Lung (tissue), 12 donors: ENCODE data around the gene SP6. TPM values are rescaled to one million over a fixed set of nuclear protein-coding genes. Genes with fewer than 3 reads are reported as not detected.

Experiments
- ATAC-seq: fragments of 200-7000 bp; cut with Tn5 transposase; one replicate; pipeline ENCODE4 v1.9.1; 2020; ENCODE audit warnings: moderate number of reproducible peaks; ENCODE audit not compliant: insufficient read depth, low FRiP score
- DNase-seq, 3 donors: peaks; one replicate each; pipeline ENCODE4 v3.0.0-alpha.2; 2013 to 2017
- H3K27ac ChIP-seq, 2 donors: one replicate each; pipeline ENCODE4 v1.5.1; 2013; ENCODE audit warnings: mild to moderate bottlenecking in 2 of 2, moderate library complexity in 2 of 2, control low read depth in 1 of 2, inconsistent platforms in 1 of 2, low read depth in 1 of 2, low read length in 1 of 2
- H3K27me3 ChIP-seq, 3 donors: one replicate each; pipeline ENCODE4 v1.5.1; 2013; ENCODE audit warnings: low read length in 2 of 3; ENCODE audit not compliant: control insufficient read depth in 3 of 3, insufficient read depth in 3 of 3
- H3K36me3 ChIP-seq, 4 donors: one replicate each; pipeline ENCODE4 v1.5.1; 2013; ENCODE audit warnings: low read length in 4 of 4, mild to moderate bottlenecking in 1 of 4, moderate library complexity in 1 of 4; ENCODE audit not compliant: control insufficient read depth in 4 of 4, insufficient read depth in 4 of 4
- H3K4me1 ChIP-seq, 5 donors: one replicate each; pipeline ENCODE4 v1.5.1; 2013; ENCODE audit warnings: low read length in 5 of 5, mild to moderate bottlenecking in 2 of 5, moderate library complexity in 1 of 5; ENCODE audit not compliant: control insufficient read depth in 5 of 5, insufficient read depth in 5 of 5
- H3K4me3 ChIP-seq: one replicate; pipeline ENCODE4 v1.5.1; 2013; ENCODE audit warnings: mild to moderate bottlenecking, control low read depth, moderate library complexity
- H3K9ac ChIP-seq, 2 donors: one replicate each; pipeline ENCODE4 v1.5.1; 2013; ENCODE audit warnings: low read length in 2 of 2, control low read depth in 1 of 2; ENCODE audit not compliant: insufficient read depth in 1 of 2
- H3K9me3 ChIP-seq, 4 donors: one replicate each; pipeline ENCODE4 v1.5.1; 2013; ENCODE audit warnings: low read length in 3 of 4, mild to moderate bottlenecking in 1 of 4, moderate library complexity in 1 of 4; ENCODE audit not compliant: control insufficient read depth in 4 of 4, insufficient read depth in 3 of 4
- CTCF ChIP-seq: IDR thresholded peaks from 2 replicates; pipeline ENCODE4 v1.5.1; 2012; ENCODE audit warnings: mild to moderate bottlenecking; ENCODE audit errors: control extremely low read depth, extremely low read depth
- WGBS, 2 donors: extraction: QIAGEN DNeasy Blood & Tissue Kit; methylation state at CpG; one replicate each; pipeline ENCODE4 v1.1.7; 2013; 5-methylcytosine and 5-hydroxymethylcytosine counted together
- polyA plus RNA-seq, 2 donors: library from polyadenylated mRNA; stranded (reverse); fragments of 200-250 nt; gene quantifications; one replicate each; pipeline ENCODE4 v1.2.1, GENCODE V29; 2013
- total RNA-seq, 2 donors: library from RNA; depleted of rRNA in 1 of 2; stranded (reverse); fragments of >200 nt in 1 of 2; gene quantifications; one replicate each; pipeline ENCODE4 v1.2.1, GENCODE V29; 2014 to 2021
- donor health status: control.
- donor health status: control.
- donor health status: Bipolar disorder and iron deficiency.
- donor health status: healthy.
- donor health status: DM: yes; HTN: yes; CAD: no.

SP6 gene
- total and polyA plus RNA-seq, 4 donors, result 2.3 to 4.5 (median 3.5) TPM

- DNase-seq (no peak), ATAC-seq (no peak)
- 38 to 47% methylated on average over 17 of the region's 17 CpGs for WGBS, 2 donors
- Histone ChIP-seq H3K36me3 (peaks cover 0 to 21% (median 6%) of the 10 kb centered on the region in 4 donors), H3K27ac (peak overlapping the region in 1 of 2 donors; percentile 29), H3K4me3 (peak overlapping the region; percentile 55), H3K9me3 (no peaks in the 10 kb centered on the region), H3K9ac (peak overlapping the region; percentile 31 to 37), H3K27me3 (no peaks in the 10 kb centered on the region), H3K4me1 (peaks cover 0 to 49% (median 15%) of the 10 kb centered on the region in 5 donors)
- no peak for TF ChIP-seq CTCF
These were observed 10.8 kb downstream of the SP6 start for GRCh38 chr17:47840001-47840741.

GRCh38 chr17:47839071-47839470, 11.9 kb downstream of the SP6 start:
- DNase-seq, result no peak
- 92% methylated on average over 5 of the region's 5 CpGs for WGBS, 2 donors
- no peaks in the 10 kb centered on the region for H3K27me3 ChIP-seq

DNA sequence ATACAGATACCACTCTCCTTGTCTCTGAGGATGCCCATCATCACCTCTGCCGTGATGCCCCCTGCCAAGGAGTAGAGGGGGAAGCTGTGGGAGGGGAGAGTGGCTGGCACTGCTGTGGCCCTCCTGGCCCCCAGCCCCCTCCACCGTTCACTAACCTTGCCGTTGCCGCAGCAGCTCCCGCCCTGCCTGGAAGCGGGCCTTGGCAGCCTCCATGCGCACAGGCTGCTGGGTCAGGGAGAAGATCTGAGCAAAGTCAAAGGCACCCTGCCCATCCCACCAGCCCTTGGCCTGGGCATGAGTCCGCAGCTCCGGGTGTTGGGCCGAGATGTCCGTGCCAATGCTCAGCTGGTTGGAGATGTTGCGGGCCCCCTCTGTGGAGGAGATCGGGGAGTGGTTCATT, 12.3 kb downstream of the SP6 start:
- Histone ChIP-seq H3K4me1 (peaks cover 0 to 34% (median 6%) of the 10 kb centered on the region in 5 donors), H3K4me3 (no peak overlapping the region), H3K9ac (no peak overlapping the region), H3K9me3 (no peaks in the 10 kb centered on the region), H3K27ac (no peak overlapping the region), H3K27me3 (no peaks in the 10 kb centered on the region), H3K36me3 (peaks cover 0 to 21% (median 6%) of the 10 kb centered on the region in 4 donors)
- 94 to 98% methylated on average over 13 of the region's 13 CpGs for WGBS, 2 donors
- no peak for DNase-seq
- ATAC-seq, result no peak
- no peak for TF ChIP-seq CTCF

More at GRCh38 chr17:47839071-47839470, 11.9 kb downstream of the SP6 start:
- no peak overlapping the region for H3K27ac ChIP-seq
- H3K4me3 ChIP-seq, result no peak overlapping the region
- TF ChIP-seq CTCF, result no peak
- peaks cover 0 to 38% (median 6%) of the 10 kb centered on the region in 5 donors for H3K4me1 ChIP-seq
- H3K36me3 ChIP-seq, result peaks cover 0 to 21% (median 6%) of the 10 kb centered on the region in 4 donors
- H3K9me3 ChIP-seq, result no peaks in the 10 kb centered on the region
- H3K9ac ChIP-seq, result no peak overlapping the region
- ATAC-seq, result no peak
